ENCODE measurements around the gene DENND1A. TPM values are rescaled to one million over a fixed set of nuclear protein-coding genes. Genes with fewer than 3 reads are reported as not detected.

The DENND1A gene
- total and polyA plus RNA-seq, 2 of the 13 experiments (the other 11 are each of a cell fraction or from before 2014, with no cell fraction given), result 14.8 to 30.1 TPM

GRCh38 chr9:123922911-123923310 lies 7.0 kb downstream of the DENND1A start (continued):
- TF ChIP-seq PRDM15 (CRISPR knock-in tag; IDR thresholded peaks at IDR 0.05) (peak; percentile 23; the same call in 1 of the 2 replicates), MIXL1 (CRISPR knock-in tag; IDR thresholded peaks at IDR 0.05) (0 out of 2 replicates have a peak, but pooled peaks have one; percentile 19), HMG20B (CRISPR knock-in tag; conservative IDR thresholded peaks at IDR 0.05) (peak; percentile 88), ZSCAN12 (CRISPR knock-in tag; IDR thresholded peaks at IDR 0.05) (no peak), ZNF280D (CRISPR knock-in tag; IDR thresholded peaks at IDR 0.05) (0 out of 2 replicates have a peak, but pooled peaks have one; percentile 29), NR2C2 (CRISPR knock-in tag; IDR thresholded peaks at IDR 0.05; ENCODE audit: borderline replicate concordance) (0 out of 2 replicates have a peak, but pooled peaks have one; percentile 25), MIER2 (CRISPR knock-in tag; IDR thresholded peaks at IDR 0.05) (no peak), ZNF205 (CRISPR knock-in tag; IDR thresholded peaks at IDR 0.05) (no peak), TP53 (CRISPR knock-in tag; conservative IDR thresholded peaks at IDR 0.05) (no peak), FOXJ3 (CRISPR knock-in tag; IDR thresholded peaks at IDR 0.05; ENCODE audit: borderline replicate concordance) (peak; percentile 46; the same call in 1 of the 2 replicates), ZNF510 (CRISPR knock-in tag; IDR thresholded peaks at IDR 0.05; ENCODE audit: low read depth) (0 out of 2 replicates have a peak, but pooled peaks have one; percentile 24), ZNF124 (CRISPR knock-in tag; IDR thresholded peaks at IDR 0.05) (peak; percentile 59; the same call in 1 of the 2 replicates), ZNF670 (CRISPR knock-in tag; IDR thresholded peaks at IDR 0.05; ENCODE audit: borderline replicate concordance) (peak; percentile 74; the same call in 1 of the 2 replicates), ETV6 (CRISPR knock-in tag; conservative IDR thresholded peaks at IDR 0.05) (peak; percentile 59; the same call in 1 of the 2 replicates), ZNF577 (CRISPR knock-in tag; IDR thresholded peaks at IDR 0.05; ENCODE audit: borderline replicate concordance, low read depth) (no peak)
- TF ChIP-seq, protein P1, sequence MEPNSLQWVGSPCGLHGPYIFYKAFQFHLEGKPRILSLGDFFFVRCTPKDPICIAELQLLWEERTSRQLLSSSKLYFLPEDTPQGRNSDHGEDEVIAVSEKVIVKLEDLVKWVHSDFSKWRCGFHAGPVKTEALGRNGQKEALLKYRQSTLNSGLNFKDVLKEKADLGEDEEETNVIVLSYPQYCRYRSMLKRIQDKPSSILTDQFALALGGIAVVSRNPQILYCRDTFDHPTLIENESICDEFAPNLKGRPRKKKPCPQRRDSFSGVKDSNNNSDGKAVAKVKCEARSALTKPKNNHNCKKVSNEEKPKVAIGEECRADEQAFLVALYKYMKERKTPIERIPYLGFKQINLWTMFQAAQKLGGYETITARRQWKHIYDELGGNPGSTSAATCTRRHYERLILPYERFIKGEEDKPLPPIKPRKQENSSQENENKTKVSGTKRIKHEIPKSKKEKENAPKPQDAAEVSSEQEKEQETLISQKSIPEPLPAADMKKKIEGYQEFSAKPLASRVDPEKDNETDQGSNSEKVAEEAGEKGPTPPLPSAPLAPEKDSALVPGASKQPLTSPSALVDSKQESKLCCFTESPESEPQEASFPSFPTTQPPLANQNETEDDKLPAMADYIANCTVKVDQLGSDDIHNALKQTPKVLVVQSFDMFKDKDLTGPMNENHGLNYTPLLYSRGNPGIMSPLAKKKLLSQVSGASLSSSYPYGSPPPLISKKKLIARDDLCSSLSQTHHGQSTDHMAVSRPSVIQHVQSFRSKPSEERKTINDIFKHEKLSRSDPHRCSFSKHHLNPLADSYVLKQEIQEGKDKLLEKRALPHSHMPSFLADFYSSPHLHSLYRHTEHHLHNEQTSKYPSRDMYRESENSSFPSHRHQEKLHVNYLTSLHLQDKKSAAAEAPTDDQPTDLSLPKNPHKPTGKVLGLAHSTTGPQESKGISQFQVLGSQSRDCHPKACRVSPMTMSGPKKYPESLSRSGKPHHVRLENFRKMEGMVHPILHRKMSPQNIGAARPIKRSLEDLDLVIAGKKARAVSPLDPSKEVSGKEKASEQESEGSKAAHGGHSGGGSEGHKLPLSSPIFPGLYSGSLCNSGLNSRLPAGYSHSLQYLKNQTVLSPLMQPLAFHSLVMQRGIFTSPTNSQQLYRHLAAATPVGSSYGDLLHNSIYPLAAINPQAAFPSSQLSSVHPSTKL (CRISPR knock-in tag; IDR thresholded peaks at IDR 0.05), result peak; percentile 85
- TF ChIP-seq, protein P2, sequence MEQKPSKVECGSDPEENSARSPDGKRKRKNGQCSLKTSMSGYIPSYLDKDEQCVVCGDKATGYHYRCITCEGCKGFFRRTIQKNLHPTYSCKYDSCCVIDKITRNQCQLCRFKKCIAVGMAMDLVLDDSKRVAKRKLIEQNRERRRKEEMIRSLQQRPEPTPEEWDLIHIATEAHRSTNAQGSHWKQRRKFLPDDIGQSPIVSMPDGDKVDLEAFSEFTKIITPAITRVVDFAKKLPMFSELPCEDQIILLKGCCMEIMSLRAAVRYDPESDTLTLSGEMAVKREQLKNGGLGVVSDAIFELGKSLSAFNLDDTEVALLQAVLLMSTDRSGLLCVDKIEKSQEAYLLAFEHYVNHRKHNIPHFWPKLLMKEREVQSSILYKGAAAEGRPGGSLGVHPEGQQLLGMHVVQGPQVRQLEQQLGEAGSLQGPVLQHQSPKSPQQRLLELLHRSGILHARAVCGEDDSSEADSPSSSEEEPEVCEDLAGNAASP (CRISPR knock-in tag; IDR thresholded peaks at IDR 0.05; ENCODE audit: borderline replicate concordance), result 0 out of 2 replicates have a peak, but pooled peaks have one; percentile 10
- TF ChIP-seq, protein P3, sequence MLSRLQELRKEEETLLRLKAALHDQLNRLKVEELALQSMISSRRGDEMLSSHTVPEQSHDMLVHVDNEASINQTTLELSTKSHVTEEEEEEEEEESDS (CRISPR knock-in tag; IDR thresholded peaks at IDR 0.05; ENCODE audit: borderline replicate concordance), result no peak
